Liver (tissue), 9 donors: Measurements from ENCODE around the gene UNC5CL. TPM values are rescaled to one million over a fixed set of nuclear protein-coding genes. Genes with fewer than 3 reads are reported as not detected.

Experiments
- DNase-seq: peaks from one replicate; pipeline ENCODE4 v3.0.0-alpha.2; 2017; ENCODE audit warnings: low spot score
- H3K27ac ChIP-seq, 2 donors: one replicate each; pipeline ENCODE4 v1.7.0; 2013; ENCODE audit warnings: inconsistent platforms in 2 of 2, low read length in 2 of 2, control low read depth in 1 of 2, low read depth in 1 of 2, mild to moderate bottlenecking in 1 of 2
- H3K27me3 ChIP-seq, 4 donors: one replicate each; pipeline versions ENCODE4 v1.6.1 to v1.7.0; 2013; ENCODE audit warnings: low read length in 3 of 4, inconsistent platforms in 1 of 4, mild to moderate bottlenecking in 1 of 4, moderate library complexity in 1 of 4; ENCODE audit not compliant: control insufficient read depth in 4 of 4, insufficient read depth in 4 of 4
- H3K36me3 ChIP-seq, 4 donors: one replicate each; pipeline versions ENCODE4 v1.6.1 to v1.7.0; 2013; ENCODE audit warnings: low read length in 3 of 4, mild to moderate bottlenecking in 3 of 4, low read depth in 1 of 4, moderate library complexity in 1 of 4; ENCODE audit not compliant: control insufficient read depth in 4 of 4, insufficient read depth in 3 of 4
- H3K4me1 ChIP-seq, 4 donors: one replicate each; pipeline versions ENCODE4 v1.6.1 to v1.7.0; 2013; ENCODE audit warnings: low read length in 3 of 4, mild to moderate bottlenecking in 3 of 4, moderate library complexity in 1 of 4; ENCODE audit not compliant: control insufficient read depth in 4 of 4, insufficient read depth in 4 of 4
- H3K4me3 ChIP-seq, 3 donors: one replicate each; pipeline versions ENCODE4 v1.6.1 to v1.7.0; 2013; ENCODE audit warnings: low read length in 3 of 3, control low read depth in 1 of 3, low read depth in 1 of 3, mild to moderate bottlenecking in 1 of 3
- H3K9ac ChIP-seq, 2 donors: one replicate each; pipeline ENCODE4 v1.7.0; 2013; ENCODE audit warnings: low read length in 2 of 2, mild to moderate bottlenecking in 2 of 2, moderate library complexity in 2 of 2, control low read depth in 1 of 2, low read depth in 1 of 2
- H3K9me3 ChIP-seq, 4 donors: one replicate each; pipeline versions ENCODE4 v1.6.1 to v1.7.0; 2013; ENCODE audit warnings: low read length in 3 of 4; ENCODE audit not compliant: control insufficient read depth in 4 of 4
- ATF3 ChIP-seq: IDR thresholded peaks from 2 replicates; pipeline ENCODE4 v1.6.1; 2016; ENCODE audit warnings: antibody characterized with exemption
- CTCF ChIP-seq: fragments of 150-350 bp; IDR thresholded peaks from 2 replicates; pipeline ENCODE4 v1.5.1; 2017; ENCODE audit warnings: improper control_type of control experiment, low read depth, low read length; ENCODE audit not compliant: missing input control
- FOXA1 ChIP-seq: IDR thresholded peaks from 2 replicates; pipeline ENCODE4 v1.6.1; 2016; ENCODE audit warnings: antibody characterized with exemption
- FOXA2 ChIP-seq: IDR thresholded peaks from 2 replicates; pipeline ENCODE4 v1.6.1; 2016; ENCODE audit warnings: antibody characterized with exemption
- GABPA ChIP-seq, 2 donors: IDR thresholded peaks in 1 of 2; conservative IDR thresholded peaks in 1 of 2; 2 replicates each; pipeline ENCODE4 v1.6.1; 2016; ENCODE audit warnings: antibody characterized with exemption in 2 of 2, mild to moderate bottlenecking in 1 of 2, moderate library complexity in 1 of 2
- HNF4A ChIP-seq, 2 donors: conservative IDR thresholded peaks; 2 replicates each; pipeline ENCODE4 v1.6.1; 2016; ENCODE audit warnings: antibody characterized with exemption in 2 of 2, mild to moderate bottlenecking in 2 of 2
- HNF4G ChIP-seq: IDR thresholded peaks from 2 replicates; pipeline ENCODE4 v1.6.1; 2016; ENCODE audit warnings: antibody characterized with exemption
- NR2F2 ChIP-seq: IDR thresholded peaks from 2 replicates; pipeline ENCODE4 v1.6.1; 2016; ENCODE audit warnings: antibody characterized with exemption
- RAD21 ChIP-seq, 2 donors: IDR thresholded peaks; 2 replicates each; pipeline ENCODE4 v1.6.1; 2016; ENCODE audit warnings: antibody characterized with exemption in 2 of 2, mild to moderate bottlenecking in 2 of 2
- SP1 ChIP-seq: IDR thresholded peaks from 2 replicates; pipeline ENCODE4 v1.6.1; 2018; ENCODE audit warnings: antibody characterized with exemption, mild to moderate bottlenecking
- TAF1 ChIP-seq: conservative IDR thresholded peaks from 2 replicates; pipeline ENCODE4 v1.6.1; 2016; ENCODE audit warnings: antibody characterized with exemption, mild to moderate bottlenecking
- YY1 ChIP-seq: IDR thresholded peaks from 2 replicates; pipeline ENCODE4 v1.6.1; 2016; ENCODE audit warnings: antibody characterized with exemption, mild to moderate bottlenecking
- WGBS: extraction: QIAGEN DNeasy Blood & Tissue Kit; methylation state at CpG from one replicate; pipeline ENCODE4 v1.1.7; 2013; 5-methylcytosine and 5-hydroxymethylcytosine counted together
- polyA plus RNA-seq, 2 donors: library from polyadenylated mRNA; stranded (reverse) in 1 of 2; unstranded in 1 of 2; fragments of 200-250 nt in 1 of 2; fragments of >200 nt in 1 of 2; fragmentation: Nextera tagmentation in 1 of 2; extraction: Ambion mirVana in 1 of 2; gene quantifications; one replicate each; pipeline versions ENCODE4 v1.2.1 to v1.2.3, GENCODE V29; 2013 to 2015
- total RNA-seq, 2 donors: library from RNA; depleted of rRNA; stranded (reverse); fragments of >200 nt; gene quantifications; one replicate each; pipeline ENCODE4 v1.2.3, GENCODE V29; 2014
- donor health status: healthy.
- donor health status: healthy.
- donor health status: healthy.
- donor health status: healthy.
- donor health status: healthy.

UNC5CL gene
- total and polyA plus RNA-seq, 4 donors = 4.7 to 41.9 (median 17.2) TPM

GRCh38 chr6:41025966-41026530 lies 13.0 kb downstream of the UNC5CL start (continued):
- no peak for TF ChIP-seq SP1
- no peak for TF ChIP-seq ATF3

- H3K4me3 ChIP-seq = no peak overlapping the region
- DNase-seq = no peak
- no peaks in the 10 kb centered on the region for H3K9me3 ChIP-seq
- 96% methylated on average over 3 of the region's 3 CpGs for WGBS
- H3K9ac ChIP-seq = no peak overlapping the region
- no peak overlapping the region for H3K27ac ChIP-seq
- H3K4me1 ChIP-seq = peaks cover 0 to 6% (median 4%) of the 10 kb centered on the region in 4 donors
- no peak for TF ChIP-seq TAF1
- no peak for TF ChIP-seq CTCF
- no peak for TF ChIP-seq SP1
- TF ChIP-seq NR2F2 = no peak
- no peak for TF ChIP-seq ATF3
- TF ChIP-seq FOXA2 = no peak
- no peak for TF ChIP-seq FOXA1
- no peaks in the 10 kb centered on the region for H3K27me3 ChIP-seq
- peaks cover 0 to 3% (median 1%) of the 10 kb centered on the region in 4 donors for H3K36me3 ChIP-seq
Observed at GRCh38 chr6:41023114-41023513, 15.9 kb downstream of the UNC5CL start.

GRCh38 chr6:41022294-41022693 lies 16.7 kb downstream of the UNC5CL start:
- peaks cover 0 to 3% (median under 1%) of the 10 kb centered on the region in 4 donors for H3K36me3 ChIP-seq
- H3K9me3 ChIP-seq = no peaks in the 10 kb centered on the region
- TF ChIP-seq HNF4A (conservative IDR thresholded peaks at IDR 0.05) (no peak), HNF4G (no peak), ATF3 (no peak), TAF1 (no peak), FOXA1 (no peak), YY1 (no peak), SP1 (no peak), GABPA (IDR thresholded peaks at IDR 0.05 in 1 of 2, conservative IDR thresholded peaks at IDR 0.05 in 1 of 2) (no peak)
- H3K4me1 ChIP-seq = peaks cover 0 to 3% (median 1%) of the 10 kb centered on the region in 4 donors
- no peaks in the 10 kb centered on the region for H3K27me3 ChIP-seq
- no peak overlapping the region for H3K9ac ChIP-seq
- H3K27ac ChIP-seq = no peak overlapping the region
- no peak overlapping the region for H3K4me3 ChIP-seq
- DNase-seq = no peak

GRCh38 chr6:41021832-41022231 lies 17.2 kb downstream of the UNC5CL start:
- Histone ChIP-seq H3K4me1 (peaks cover 0 to 3% (median 1%) of the 10 kb centered on the region in 4 donors), H3K27ac (no peak overlapping the region), H3K36me3 (peaks cover 0 to 3% (median 0%) of the 10 kb centered on the region in 4 donors), H3K9ac (no peak overlapping the region), H3K4me3 (no peak overlapping the region), H3K27me3 (no peaks in the 10 kb centered on the region), H3K9me3 (no peaks in the 10 kb centered on the region)
- 93% methylated on average over 3 of the region's 3 CpGs for WGBS
- TF ChIP-seq YY1 (no peak), RAD21 (IDR thresholded peaks at IDR 0.05) (peak; percentile 23 to 48)
- no peak for DNase-seq
